Cardiac fibroblast (primary cell): ENCODE results near the gene XYLB.

Experiments used
- DNase-seq, 2 donors: peaks; one replicate each; pipeline versions ENCODE4 v3.0.0 to v3.0.0-alpha.2; 2010; ENCODE audit warnings: low read depth in 2 of 2
- H3K4me3 ChIP-seq, 2 donors: replicated peaks in 1 of 2; 1 replicate in 1 of 2; 2 replicates in 1 of 2; pipeline ENCODE4 v1.5.1; 2011; ENCODE audit warnings: low read depth in 2 of 2, low read length in 2 of 2, mild to moderate bottlenecking in 2 of 2, moderate library complexity in 1 of 2
- CTCF ChIP-seq: IDR thresholded peaks from one replicate; pipeline ENCODE4 v1.5.1; 2011; ENCODE audit warnings: low read depth, mild to moderate bottlenecking, low read length, inconsistent platforms

The XYLB gene

GRCh38 chr3:38455639-38456430 is 109.2 kb downstream of the XYLB start:
- peak overlapping the region; percentile 66 to 82 for H3K4me3 ChIP-seq
- TF ChIP-seq CTCF, result no peak
- DNase-seq, result peak in 1 of 2 donors; percentile 44

GRCh38 chr3:38457111-38458003 is 110.8 kb downstream of the XYLB start:
- peak in 1 of 2 donors; percentile 9 for DNase-seq
- no peak overlapping the region for H3K4me3 ChIP-seq
- no peak for TF ChIP-seq CTCF

- no peak overlapping the region for H3K4me3 ChIP-seq
- no peak for TF ChIP-seq CTCF
- DNase-seq, result peak in 1 of 2 donors; percentile 63
Observed at GRCh38 chr3:38458796-38459498, 112.4 kb downstream of the XYLB start.

GRCh38 chr3:38459499-38460048 is 113.0 kb downstream of the XYLB start:
- no peak overlapping the region for H3K4me3 ChIP-seq
- TF ChIP-seq CTCF, result no peak
- no peak for DNase-seq

- TF ChIP-seq CTCF, result no peak
- H3K4me3 ChIP-seq, result no peak overlapping the region
- DNase-seq, result no peak
Observed at GRCh38 chr3:38460377-38461270, 114.0 kb downstream of the XYLB start.
